Right hindlimb (tissue), 1 donor: ENCODE results near the gene ITIH6.
"Not testable (repeated sequence)": the region's sequence is repeated elsewhere in the genome, so short reads cannot be mapped to it uniquely, and the experiment has no call there.

Source experiments
- DNase-seq: peaks from one replicate; pipeline ENCODE4 v3.0.0-alpha.2; 2018

ITIH6 gene

DNA sequence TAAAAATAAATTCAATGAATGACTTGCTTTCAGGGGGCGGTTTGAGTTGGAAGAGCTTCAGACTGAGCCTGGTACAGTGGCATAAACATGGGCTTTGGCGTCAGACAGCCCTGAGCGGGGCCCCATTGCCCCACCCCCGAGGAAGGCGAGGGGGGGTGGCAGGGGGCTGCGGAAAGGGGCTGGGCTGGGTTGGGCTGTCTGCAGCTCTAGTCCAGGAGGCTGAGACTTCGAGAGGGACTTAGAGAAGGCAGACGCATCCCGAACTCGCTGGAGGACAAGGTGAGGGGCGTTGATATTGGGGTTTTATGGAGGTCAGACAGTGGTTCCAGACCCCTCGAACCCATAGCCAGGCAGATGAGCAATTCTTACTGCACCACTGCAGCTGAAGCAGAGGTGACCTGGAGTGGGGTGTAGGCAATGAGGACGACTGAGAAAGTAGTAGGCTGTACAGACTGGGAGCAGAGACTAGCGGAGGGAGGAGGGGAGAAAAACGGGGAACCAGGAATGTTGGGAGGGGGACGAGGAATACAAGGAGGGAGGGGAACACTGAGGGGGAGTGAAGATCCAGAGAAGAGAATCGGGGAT, 9.6 kb upstream of the ITIH6 start, which contains the start of gene MAGED2:
Gene MAGED2, plus strand, starts transcription at position 222 of the 585 bp plus-strand sequence. CDS start 1,587 bp downstream, outside the sequence.
- DNase-seq = peak; percentile 85

DNA sequence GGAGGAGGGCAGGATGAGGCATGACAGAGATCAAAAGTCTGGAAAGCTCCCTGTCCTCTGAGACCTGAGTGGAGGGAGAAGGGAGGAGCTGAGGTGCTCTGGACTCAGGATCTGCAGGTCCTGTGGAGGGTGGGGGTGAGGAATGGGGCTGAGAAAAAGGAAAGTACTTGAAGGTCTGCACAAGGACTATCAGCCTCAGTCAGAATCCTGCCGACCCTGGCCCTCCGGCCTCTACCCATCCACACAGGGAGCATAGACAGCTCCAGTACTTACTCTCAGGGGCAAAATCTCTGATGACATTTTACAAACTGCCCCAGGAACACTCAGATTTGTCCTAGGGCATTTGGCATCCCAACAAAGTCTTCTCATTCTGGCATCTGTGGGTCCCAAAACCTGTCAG, 991 bp upstream of the ITIH6 start:
- no peak for DNase-seq

DNA sequence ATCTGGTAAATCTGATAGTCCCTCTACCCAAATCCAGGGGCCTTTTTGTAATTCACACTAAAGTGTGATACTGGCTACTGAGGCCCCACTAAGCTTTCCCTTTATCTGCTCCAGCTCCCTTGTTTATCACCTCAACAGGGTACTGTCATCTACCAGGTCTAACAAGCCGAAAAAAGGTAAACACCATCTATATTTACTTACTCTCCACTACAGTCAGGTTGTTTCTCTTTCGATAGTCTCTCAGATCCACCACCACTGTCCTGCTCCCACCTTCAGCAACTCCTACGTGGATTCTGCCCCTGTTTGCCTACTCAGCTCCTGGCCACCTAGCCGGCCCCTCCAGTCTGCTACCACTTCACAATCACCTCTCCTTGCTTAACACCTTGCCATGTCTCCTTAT, 3.3 kb downstream of the ITIH6 start:
- no peak for DNase-seq

DNA sequence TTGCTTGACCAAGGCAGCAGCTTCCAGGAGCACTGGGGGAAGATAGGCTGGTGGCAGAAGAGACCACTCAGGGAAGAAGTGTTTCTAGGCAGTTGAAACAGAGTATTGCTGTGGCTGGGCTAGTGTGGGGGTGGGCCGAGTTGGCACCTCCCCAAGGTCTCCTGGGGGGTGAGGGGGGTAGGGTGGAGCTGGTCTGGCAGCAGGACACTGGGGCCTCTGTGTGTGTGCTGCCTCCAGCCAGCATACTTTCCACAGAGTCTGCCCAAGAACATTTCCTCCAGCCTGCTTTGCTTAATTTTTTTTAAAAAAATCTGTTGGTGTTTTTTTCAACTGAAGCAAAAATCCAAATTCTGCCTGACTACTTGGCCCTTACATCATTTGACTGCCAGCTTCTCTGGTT, 4.0 kb downstream of the ITIH6 start:
- DNase-seq = peak; percentile 76

DNA sequence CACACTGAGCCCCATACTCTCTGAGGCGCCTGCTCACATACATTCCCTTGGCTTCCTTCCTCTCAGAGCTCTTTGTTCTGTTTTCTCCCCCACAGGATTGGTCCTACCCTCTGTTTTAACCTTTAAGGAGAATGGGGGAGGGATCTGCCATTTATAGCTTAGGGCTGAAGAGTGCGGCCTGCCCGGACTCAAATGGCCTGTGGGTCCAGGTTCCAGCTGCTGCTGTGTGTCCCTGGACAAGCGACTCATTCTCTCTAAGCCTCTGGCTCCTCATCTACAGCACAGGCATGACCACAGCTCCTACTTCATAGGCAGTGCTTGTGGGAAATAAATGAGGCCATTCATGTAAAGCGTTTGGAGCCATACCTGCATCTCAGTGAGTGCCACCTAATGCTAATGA, 8.7 kb downstream of the ITIH6 start:
- not testable (repeated sequence) for DNase-seq

DNA sequence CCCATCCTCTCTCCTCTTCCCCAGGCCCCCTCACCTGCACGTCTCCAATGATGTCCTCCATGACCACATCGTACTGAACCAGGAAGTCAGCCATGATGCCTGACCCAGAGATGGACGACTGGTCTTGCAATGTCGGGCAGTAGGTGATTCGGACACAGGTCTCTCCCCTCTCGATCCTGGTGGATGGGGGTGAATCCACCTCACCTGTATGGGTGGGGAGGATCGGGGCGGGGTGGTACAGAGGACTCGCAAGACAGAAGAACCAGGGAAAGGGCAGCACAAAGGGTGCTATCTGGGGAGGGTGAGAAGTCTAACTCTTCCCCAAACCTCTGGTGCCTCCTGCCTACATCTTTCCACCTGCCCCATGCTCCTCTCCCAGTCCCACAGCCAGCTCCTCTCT, 9.6 kb downstream of the ITIH6 start:
- no peak for DNase-seq

DNA sequence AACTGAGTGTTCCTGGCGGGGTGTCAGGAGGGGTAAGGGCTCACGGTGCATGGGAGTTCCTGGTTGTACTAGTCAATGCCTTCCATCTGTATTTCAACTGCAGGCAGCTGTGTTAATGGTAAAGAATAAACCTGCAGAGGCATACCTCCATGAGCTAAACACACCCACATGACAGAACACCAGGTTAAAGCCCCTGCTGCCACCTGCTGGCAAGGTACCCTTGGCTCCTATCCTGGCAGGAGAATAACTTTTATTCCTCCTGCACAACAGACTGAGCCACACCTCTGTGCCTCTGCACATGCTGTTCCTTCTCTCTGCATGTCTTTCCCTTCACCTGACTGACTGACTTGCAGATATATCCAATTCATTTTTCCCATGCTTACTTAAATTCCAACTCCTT, 11.1 kb downstream of the ITIH6 start:
- no peak for DNase-seq

DNA sequence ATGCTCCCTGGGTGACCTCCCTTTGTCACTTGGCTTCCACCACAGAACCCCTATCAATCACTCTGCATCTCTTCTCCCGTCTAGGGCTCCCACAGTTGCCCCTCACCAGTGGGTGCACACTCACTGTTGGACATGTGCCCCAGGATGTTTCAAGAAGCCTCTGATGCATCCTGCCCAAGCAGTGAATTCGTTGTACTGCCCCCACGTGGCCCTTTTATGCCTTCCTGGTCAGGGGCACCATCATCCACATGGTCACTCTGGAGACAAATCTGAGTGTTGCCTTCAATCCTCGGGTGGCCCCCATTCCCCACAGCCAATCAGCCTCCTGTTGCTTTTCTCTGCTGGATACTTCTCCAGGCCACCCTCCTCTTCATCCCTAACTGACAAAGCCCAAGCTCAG, 12.2 kb downstream of the ITIH6 start:
- no peak for DNase-seq

DNA sequence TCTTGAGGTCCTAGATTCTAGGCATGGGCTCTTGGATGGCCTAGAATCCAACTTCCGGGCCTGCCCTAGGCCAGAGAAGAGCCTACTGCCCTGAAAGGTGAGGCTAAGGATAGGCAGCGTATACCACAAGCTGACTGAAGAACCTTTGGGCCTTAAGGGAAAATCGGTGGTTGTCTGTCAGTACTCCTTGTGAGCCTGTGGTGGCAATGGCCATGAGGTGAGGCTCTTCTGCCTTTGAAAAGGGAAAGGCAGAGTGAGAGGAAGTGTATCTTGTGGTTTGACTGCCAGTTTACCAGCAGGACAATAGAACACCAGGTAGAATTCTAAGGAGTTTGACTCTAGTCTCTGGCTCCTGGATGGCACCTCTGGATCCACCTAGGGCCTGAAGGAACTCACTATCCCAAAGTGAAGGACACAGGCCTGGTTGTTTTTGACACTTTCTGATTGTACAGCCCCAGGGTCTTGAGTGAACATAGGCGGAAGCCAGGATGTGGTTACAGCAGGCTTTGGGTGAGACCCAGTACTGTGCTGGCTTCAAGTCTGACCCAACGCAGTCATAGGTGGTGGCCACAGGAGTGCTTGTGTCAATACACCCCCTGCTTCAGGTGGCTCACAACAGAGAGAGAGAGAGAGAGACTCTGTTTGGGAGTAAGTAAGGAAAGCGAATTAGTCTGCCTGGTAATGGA, 20.9 kb downstream of the ITIH6 start:
- DNase-seq = no peak

DNA sequence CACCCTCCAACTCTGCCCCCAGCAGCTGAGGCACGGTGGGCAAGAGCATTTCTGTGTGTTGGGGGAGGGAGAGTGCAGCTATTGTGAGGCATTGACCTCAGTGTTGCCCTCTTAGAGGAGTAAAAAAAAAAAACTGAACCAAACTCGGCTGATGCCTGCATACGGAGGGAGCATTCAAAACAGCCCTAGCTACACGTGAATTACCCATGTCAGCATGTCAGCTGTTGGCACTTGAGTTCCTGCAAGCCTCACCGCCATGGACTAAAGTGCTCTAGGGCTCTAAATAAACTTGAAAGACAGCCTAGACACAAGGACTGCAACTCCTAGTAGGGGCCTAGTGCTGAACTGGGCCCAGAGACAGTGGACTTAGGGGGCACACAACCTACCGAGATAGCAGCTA, 22.0 kb downstream of the ITIH6 start:
- DNase-seq = no peak

DNA sequence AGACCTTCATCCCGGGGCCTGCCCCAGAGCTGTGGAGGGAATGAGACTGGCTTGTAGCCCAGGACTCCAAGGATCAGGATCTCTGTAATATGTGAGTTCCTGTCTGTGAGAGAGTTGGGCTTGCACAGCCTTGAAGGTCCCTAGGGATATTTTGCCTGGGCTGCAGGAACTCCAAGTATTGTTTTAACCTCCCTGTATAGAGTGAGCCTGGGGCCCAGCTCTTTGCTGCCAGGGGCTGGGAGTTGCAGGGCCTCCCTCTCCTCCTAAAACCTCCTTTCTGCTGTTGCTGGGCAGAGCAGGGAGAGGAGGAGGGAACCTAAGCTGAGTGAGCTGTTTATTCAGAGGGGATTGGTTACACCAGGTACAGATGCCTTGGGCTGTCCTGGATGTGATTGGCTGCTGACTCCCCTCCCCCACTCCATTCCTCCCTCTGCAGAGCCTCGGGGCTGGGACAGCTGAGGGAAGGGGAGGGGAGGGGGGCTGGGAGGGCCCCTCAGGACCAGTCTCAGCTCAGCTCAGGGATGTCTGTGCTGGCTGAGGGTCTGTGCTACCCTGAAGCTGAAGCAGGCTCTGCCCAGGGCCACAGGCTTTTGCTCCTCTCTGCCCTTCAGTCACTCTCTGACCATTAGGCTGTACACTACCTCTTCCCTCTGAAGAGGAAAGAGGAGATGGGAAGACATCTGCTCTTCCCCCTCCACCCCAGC, 23.5 kb downstream of the ITIH6 start:
- peak; percentile 89 for DNase-seq

DNA sequence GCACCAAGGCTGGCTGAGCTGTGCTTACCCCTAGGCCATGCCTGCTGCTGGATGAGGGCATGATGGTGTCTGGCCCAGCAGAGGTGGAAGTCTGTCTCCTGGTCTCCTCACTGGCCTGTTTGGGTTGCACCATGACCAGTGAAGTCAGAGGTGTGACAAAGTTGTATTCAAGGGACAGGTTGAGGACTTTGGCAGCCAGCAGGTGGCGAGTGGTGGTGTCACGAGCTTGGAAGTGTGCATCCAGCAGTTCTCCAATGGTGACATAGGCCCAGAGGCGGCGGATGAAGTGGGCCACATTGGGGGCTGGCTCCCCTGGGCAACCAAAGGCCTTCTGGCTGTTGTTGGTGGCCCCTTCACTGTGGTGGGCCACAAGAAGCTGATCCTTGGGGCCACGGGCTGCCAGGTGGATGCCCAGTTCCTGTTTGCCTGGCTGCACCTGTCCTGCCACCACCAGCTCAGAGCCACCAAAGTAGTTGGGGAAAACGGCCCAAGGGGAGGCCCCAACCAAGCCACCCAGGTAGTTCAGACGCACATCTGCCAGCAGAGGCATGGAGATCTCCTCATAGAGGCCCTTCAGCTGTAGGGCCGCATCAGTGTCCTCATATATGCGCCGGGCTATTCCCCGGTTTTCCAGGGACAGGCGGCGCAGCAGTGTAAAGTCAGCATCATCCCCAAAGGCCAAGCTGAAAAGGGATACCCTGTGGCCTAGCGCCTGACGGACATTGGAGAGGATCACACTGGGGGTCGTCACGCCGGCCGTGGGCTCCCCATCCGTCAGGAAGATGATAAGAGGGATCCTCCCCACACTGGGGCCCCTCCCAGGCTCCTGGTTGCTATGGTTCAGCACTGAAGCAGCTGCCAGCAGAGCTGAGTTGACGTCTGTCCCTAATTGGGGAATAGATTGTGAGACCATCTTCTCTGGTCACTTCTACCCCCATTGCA, 39.7 kb downstream of the ITIH6 start:
- no peak for DNase-seq

DNA sequence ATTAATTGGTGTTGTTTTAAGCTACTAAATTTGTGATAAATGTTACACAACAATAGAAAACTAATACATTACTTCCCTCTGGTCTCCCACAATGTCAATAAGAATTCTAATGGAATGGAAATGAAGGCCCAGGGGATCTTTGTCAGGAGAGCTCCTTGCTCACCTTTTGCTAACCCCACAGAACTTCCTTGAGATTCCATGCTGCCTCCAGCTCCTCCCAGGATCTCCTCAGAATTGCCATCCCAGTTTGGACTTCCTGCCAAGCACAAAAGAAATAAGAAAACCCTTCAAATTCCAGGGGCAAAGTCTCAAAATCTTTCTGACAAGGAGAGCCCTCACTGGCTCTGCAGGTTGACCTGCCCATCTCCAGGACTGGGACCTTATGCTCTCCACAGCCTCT, 43.2 kb downstream of the ITIH6 start:
- no peak for DNase-seq

DNA sequence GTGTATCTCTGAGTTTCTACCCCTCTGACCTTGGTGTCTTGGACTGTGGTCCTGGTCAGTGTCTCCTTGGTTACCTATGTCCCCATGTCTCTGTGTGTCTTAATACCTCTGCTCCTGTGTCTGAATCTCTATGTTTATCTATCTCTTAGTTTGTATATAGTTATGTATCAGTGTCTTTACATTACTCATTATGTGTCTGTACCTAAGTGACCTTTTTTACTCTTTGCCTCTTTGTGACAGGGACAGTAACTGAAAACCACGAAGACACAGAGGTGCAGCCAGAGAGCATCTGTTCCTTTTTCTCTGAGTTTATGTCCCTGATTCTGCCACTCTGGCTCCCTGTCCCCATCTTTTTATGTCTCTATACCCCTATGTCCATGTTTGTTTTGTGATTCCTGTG, 49.4 kb downstream of the ITIH6 start:
- no peak for DNase-seq

DNA sequence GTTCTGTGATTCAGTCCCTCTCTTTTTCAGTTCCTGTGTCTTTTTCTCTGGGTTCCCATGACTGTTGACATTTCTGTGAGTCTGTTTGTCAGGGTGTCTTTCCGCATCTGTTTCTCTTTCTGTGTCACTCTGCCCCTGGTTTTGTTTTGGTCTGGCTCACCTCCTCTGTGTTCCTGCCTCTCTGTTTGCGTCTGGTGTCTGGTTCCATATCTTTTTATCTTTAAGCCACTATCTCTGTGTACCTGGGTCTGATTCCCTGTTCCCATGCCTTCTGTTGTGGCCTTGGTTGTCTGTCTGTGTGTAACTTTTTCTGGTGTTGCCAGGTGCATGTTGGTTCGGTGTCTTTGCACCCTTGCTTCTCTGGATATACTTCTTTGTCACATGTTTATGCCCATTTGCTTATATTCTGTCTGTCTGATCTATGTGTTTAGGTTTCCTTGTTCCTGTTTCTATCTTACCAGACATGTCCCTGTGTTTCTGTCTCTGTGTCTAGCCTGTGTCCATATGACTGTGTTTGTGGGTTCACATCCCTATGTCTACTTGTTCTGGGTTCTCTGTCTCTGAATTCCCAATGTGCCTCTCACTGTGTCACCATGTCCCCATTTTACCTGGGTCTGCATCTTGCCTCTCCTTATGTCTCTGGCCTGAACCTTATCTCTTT, 50.2 kb downstream of the ITIH6 start:
- DNase-seq = no peak

DNA sequence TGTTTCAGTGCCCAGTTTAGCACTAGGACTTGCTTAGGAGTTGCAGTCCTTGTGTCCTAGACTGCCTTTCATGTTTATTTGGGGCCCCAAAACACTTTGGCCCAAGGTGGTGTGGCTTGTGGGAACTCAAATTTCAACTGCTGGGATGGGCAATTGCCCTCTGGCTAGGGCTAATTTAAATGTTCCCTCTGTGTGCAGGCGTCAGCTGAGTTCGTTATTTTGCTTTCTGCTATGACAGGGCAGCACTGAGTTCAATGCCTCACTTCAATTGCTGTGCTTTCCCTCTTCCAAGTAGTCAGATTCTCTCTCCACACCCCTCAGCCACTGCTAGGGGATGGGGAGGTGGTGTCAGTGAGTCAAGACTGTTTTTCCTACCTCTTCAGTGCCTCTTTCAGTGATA, 51.1 kb downstream of the ITIH6 start:
- no peak for DNase-seq

DNA sequence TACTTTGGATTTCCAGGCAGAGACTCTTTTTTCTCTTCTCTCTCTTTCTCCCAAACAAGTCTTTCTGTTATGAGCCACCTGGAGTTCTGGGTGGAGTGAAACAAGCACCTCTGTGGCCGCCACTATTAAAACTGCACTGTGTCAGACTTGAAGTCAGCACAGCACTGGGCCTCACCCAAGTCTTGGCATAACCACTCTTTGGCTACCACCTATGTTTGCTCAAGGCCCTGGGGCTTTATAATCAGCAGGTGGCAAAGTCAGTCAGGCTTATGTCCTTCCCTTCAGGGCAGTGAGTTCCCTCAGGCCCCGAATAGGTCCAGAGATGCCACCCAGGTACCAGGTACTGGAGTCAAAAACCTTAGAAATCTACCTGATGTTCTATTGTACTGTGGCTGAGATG, 52.4 kb downstream of the ITIH6 start:
- no peak for DNase-seq

DNA sequence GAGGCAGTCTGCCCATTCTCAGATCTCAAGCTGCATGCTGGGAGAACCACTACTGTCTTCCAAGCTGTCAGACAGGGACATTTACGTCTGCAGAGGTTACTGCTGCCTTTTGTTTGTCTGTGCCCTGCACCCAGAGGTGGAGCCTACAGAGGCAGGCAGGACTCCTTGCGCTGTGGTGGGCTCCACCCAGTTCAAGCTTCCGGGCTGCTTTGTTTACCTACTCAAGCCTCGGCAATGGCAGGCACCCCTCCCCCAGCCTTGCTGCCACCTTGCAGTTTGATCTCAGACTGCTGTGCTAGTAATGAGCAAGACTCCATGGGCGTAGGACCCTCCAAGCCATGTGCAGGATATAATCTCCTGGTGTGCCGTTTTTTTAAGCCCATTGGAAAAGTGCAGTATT, 59.5 kb downstream of the ITIH6 start:
- not testable (repeated sequence) for DNase-seq

DNA sequence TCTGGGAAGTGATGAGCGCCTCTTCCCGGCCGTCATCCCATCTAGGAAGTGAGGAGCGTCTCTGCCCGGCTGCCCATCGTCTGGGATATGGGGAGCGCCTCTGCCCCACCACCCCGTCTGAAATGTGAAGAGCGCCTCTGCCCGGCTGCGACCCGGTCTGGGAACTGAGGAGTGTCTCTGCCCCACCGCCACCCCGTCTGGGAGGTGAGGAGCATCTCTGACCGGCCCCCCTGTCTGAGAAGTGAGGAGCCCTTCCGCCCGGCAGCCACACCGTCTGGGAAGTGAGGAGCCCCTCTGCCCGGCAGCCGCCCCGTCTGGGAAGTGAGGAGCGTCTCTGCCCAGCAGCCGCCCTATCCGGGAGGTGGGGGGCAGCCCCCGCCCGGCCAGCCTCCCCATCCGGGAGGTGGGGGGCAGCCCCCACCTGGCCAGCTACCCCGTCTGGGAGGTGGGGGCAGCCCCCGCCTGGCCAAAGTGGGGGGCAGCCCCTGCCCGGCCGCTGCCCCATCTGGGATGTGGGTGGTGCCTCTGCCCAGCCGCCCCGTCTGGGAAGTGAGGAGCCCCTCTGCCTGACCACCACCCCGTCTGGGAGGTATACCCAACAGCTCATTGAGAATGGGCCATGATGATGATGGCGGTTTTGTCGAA, 61.6 kb downstream of the ITIH6 start:
- DNase-seq = not testable (repeated sequence)

DNA sequence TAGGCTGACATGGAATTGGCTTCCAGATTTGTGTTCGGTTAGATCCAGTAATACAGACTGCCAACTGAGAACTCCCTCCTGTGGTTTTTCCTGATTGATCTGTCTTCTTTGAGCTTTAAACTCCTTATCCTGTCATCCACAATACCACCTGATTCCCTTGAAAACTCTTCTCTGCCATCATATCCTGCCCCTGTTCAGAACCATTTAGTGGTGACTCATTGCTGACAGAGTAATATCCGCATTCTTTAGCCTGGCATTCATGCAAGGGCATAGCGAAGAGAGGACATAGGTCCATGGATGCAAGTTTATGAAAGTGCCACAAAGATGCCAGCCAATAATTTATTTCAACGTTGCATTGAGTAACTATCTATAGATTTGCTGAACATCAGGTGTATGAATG, 76.6 kb downstream of the ITIH6 start:
- no peak for DNase-seq

DNA sequence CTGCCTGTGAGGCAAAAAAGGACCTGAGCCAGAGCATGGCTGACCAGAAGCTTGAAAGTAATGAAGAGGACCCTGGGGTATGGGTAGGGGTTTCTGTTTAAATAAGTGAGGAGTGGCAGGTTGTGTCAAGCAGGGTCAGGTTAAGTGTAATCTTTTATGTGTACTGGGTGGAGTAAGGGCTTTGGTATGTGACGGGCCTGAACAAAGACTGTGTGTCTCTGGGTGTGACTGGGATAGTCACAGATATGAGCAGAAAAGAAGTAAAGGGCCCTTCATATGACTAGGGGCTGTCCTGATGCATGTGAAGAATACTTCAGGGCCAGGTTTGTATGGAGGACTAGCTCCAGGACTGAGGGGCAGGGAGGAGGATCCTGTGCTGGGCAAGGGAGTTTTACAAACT, 82.4 kb downstream of the ITIH6 start:
- no peak for DNase-seq

DNA sequence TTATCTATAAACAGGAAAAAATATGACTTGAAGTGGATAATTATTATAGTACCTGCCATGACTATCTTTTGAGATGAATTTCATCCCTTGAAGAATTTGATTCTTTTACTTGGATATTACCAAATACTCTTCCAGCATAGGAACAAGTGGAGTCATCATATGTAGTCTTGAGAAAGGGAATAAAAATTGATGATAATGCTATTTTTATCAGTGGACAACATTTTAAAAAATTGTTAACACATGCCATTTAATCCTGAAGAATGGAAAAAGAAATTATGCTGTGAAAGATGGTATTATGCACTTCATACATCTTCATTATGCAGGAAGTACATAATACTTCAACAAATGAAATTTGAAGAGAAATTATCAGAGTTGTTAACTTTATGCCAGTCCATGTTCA, 83.6 kb downstream of the ITIH6 start:
- no peak for DNase-seq
